ENCODE data around the gene INPP5D.

- TF ChIP-seq CTCF (IDR thresholded peaks at IDR 0.05) (no peak), POLR2A (IDR thresholded peaks at IDR 0.05) (no peak), EP300 (IDR thresholded peaks at IDR 0.05) (no peak), POLR2AphosphoS5 (IDR thresholded peaks at IDR 0.05) (no peak)
Measured at GRCh38 chr2:233022561-233022960, 37.6 kb upstream of the INPP5D start.

Measured in suprapubic skin (tissue), 4 donors.